ENCODE data around the gene ADCY1.

The ADCY1 gene

GRCh38 chr7:45578467-45578866 lies 4.3 kb downstream of the ADCY1 start:
- H3K4me3 ChIP-seq (ENCODE audit: low read depth, low read length), result no peak overlapping the region
- TF ChIP-seq CTCF (IDR thresholded peaks at IDR 0.05; ENCODE audit: low read depth, low read length), result no peak

- H3K4me3 ChIP-seq (ENCODE audit: low read depth, low read length), result no peak overlapping the region
- TF ChIP-seq CTCF (IDR thresholded peaks at IDR 0.05; ENCODE audit: low read depth, low read length), result no peak
Observed at GRCh38 chr7:45579391-45579801, 5.2 kb downstream of the ADCY1 start.

GRCh38 chr7:45580053-45580872 lies 6.1 kb downstream of the ADCY1 start:
- peak; percentile 27; the same call in 1 of the 2 replicates for TF ChIP-seq CTCF (IDR thresholded peaks at IDR 0.05; ENCODE audit: low read depth, low read length)

GRCh38 chr7:45581271-45581780 lies 7.2 kb downstream of the ADCY1 start:
- H3K4me3 ChIP-seq (ENCODE audit: low read depth, low read length), result no peak overlapping the region
- TF ChIP-seq CTCF (IDR thresholded peaks at IDR 0.05; ENCODE audit: low read depth, low read length), result no peak

More at GRCh38 chr7:45580053-45580872, 6.1 kb downstream of the ADCY1 start:
- no peak overlapping the region for H3K4me3 ChIP-seq (ENCODE audit: low read depth, low read length)

GRCh38 chr7:45582136-45582749 lies 8.1 kb downstream of the ADCY1 start:
- H3K4me3 ChIP-seq (ENCODE audit: low read depth, low read length), result no peak overlapping the region
- no peak for TF ChIP-seq CTCF (IDR thresholded peaks at IDR 0.05; ENCODE audit: low read depth, low read length)

- H3K4me3 ChIP-seq (ENCODE audit: low read depth, low read length), result no peak overlapping the region
- no peak for TF ChIP-seq CTCF (IDR thresholded peaks at IDR 0.05; ENCODE audit: low read depth, low read length)
Observed at GRCh38 chr7:45582868-45583277, 8.7 kb downstream of the ADCY1 start.

GRCh38 chr7:45583296-45583695 lies 9.1 kb downstream of the ADCY1 start:
- no peak overlapping the region for H3K4me3 ChIP-seq (ENCODE audit: low read depth, low read length)
- no peak for TF ChIP-seq CTCF (IDR thresholded peaks at IDR 0.05; ENCODE audit: low read depth, low read length)
